ENCODE data around the gene THAP3.

THAP3 gene

GRCh38 chr1:6628971-6629479, 4.4 kb downstream of the THAP3 start:
- ChIA-PET CTCF (no interaction called here), POLR2A (no interaction called here)
- Histone ChIP-seq H3K36me3 (ENCODE audit: control insufficient read depth in 4 of 4, insufficient read depth in 4 of 4, low read length in 3 of 4) (peaks cover 4 to 56% (median 39%) of the 10 kb centered on the region in 4 experiments), H3K27ac (ENCODE audit: insufficient read depth in 1 of 2, low read depth in 1 of 2, low read length in 2 of 2, poor library complexity in 1 of 2, severe bottlenecking in 2 of 2) (no peak overlapping the region), H3K27me3 (replicated peaks in 2 of 5; ENCODE audit: control insufficient read depth in 4 of 5, insufficient read depth in 5 of 5, low read length in 4 of 5) (no peaks in the 10 kb centered on the region), H3K4me1 (ENCODE audit: control extremely low read depth in 1 of 4, control insufficient read depth in 4 of 4, insufficient read depth in 4 of 4, low read length in 3 of 4) (peaks cover 0 to 14% (median 12%) of the 10 kb centered on the region in 4 experiments), H3K9me3 (ENCODE audit: control extremely low read depth in 1 of 5, control insufficient read depth in 4 of 5, insufficient read depth in 2 of 5, low read depth in 1 of 5, low read length in 4 of 5) (no peaks in the 10 kb centered on the region), H3K4me3 (ENCODE audit: control insufficient read depth in 1 of 7, extremely low read depth in 1 of 7, insufficient read depth in 4 of 7, low read depth in 2 of 7, low read length in 6 of 7) (no peak overlapping the region)
- no peak for DNase-seq
- WGBS (ENCODE audit: insufficient coverage): 91% methylated on average over 8 of the region's 12 CpGs

- no peak for DNase-seq
- Histone ChIP-seq H3K27ac (ENCODE audit: insufficient read depth in 1 of 2, low read depth in 1 of 2, low read length in 2 of 2, poor library complexity in 1 of 2, severe bottlenecking in 2 of 2) (no peak overlapping the region), H3K4me1 (ENCODE audit: control extremely low read depth in 1 of 4, control insufficient read depth in 4 of 4, insufficient read depth in 4 of 4, low read length in 3 of 4) (peaks cover 0 to 9% (median 7%) of the 10 kb centered on the region in 4 experiments), H3K4me3 (ENCODE audit: control insufficient read depth in 1 of 7, extremely low read depth in 1 of 7, insufficient read depth in 4 of 7, low read depth in 2 of 7, low read length in 6 of 7) (no peak overlapping the region), H3K36me3 (ENCODE audit: control insufficient read depth in 4 of 4, insufficient read depth in 4 of 4, low read length in 3 of 4) (peaks cover 4 to 65% (median 46%) of the 10 kb centered on the region in 4 experiments), H3K9me3 (ENCODE audit: control extremely low read depth in 1 of 5, control insufficient read depth in 4 of 5, insufficient read depth in 2 of 5, low read depth in 1 of 5, low read length in 4 of 5) (no peaks in the 10 kb centered on the region), H3K27me3 (replicated peaks in 2 of 5; ENCODE audit: control insufficient read depth in 4 of 5, insufficient read depth in 5 of 5, low read length in 4 of 5) (no peaks in the 10 kb centered on the region)
- ChIA-PET POLR2A (no interaction called here), CTCF (interaction anchor here (0.6 kb wide), 1 partner anchor 140 kb away, joined by 3 read pairs; no protein-coding TSS in a partner anchor)
- WGBS (ENCODE audit: insufficient coverage): 96% methylated on average over 7 of the region's 8 CpGs
Measured at GRCh38 chr1:6630027-6630426, 5.4 kb downstream of the THAP3 start.

GRCh38 chr1:6631058-6631457, 6.4 kb downstream of the THAP3 start:
- H3K4me3 ChIP-seq (ENCODE audit: control insufficient read depth in 1 of 7, extremely low read depth in 1 of 7, insufficient read depth in 4 of 7, low read depth in 2 of 7, low read length in 6 of 7): no peak overlapping the region
- 100% methylated on average over 1 of the region's 8 CpGs for WGBS (ENCODE audit: insufficient coverage)
- peaks cover 4 to 75% (median 54%) of the 10 kb centered on the region in 4 experiments for H3K36me3 ChIP-seq (ENCODE audit: control insufficient read depth in 4 of 4, insufficient read depth in 4 of 4, low read length in 3 of 4)
- ChIA-PET POLR2A (no interaction called here), CTCF (interaction anchor here (1.6 to 3.3 kb wide), 2 partner anchors 40 to 77 kb away, joined by 4 to 21 read pairs; partner anchors contain the start of genes NOL9 and TAS1R1)
- no peaks in the 10 kb centered on the region for H3K9me3 ChIP-seq (ENCODE audit: control extremely low read depth in 1 of 5, control insufficient read depth in 4 of 5, insufficient read depth in 2 of 5, low read depth in 1 of 5, low read length in 4 of 5)
- peaks cover 0 to 3% (median 3%) of the 10 kb centered on the region in 4 experiments for H3K4me1 ChIP-seq (ENCODE audit: control extremely low read depth in 1 of 4, control insufficient read depth in 4 of 4, insufficient read depth in 4 of 4, low read length in 3 of 4)
- H3K27ac ChIP-seq (ENCODE audit: insufficient read depth in 1 of 2, low read depth in 1 of 2, low read length in 2 of 2, poor library complexity in 1 of 2, severe bottlenecking in 2 of 2): no peak overlapping the region
- DNase-seq: no peak
- H3K27me3 ChIP-seq (replicated peaks in 2 of 5; ENCODE audit: control insufficient read depth in 4 of 5, insufficient read depth in 5 of 5, low read length in 4 of 5): no peaks in the 10 kb centered on the region

GRCh38 chr1:6632588-6633514, 8.2 kb downstream of the THAP3 start:
- peaks cover 6 to 83% (median 66%) of the 10 kb centered on the region in 4 experiments for H3K36me3 ChIP-seq (ENCODE audit: control insufficient read depth in 4 of 4, insufficient read depth in 4 of 4, low read length in 3 of 4)
- H3K4me3 ChIP-seq (ENCODE audit: control insufficient read depth in 1 of 7, extremely low read depth in 1 of 7, insufficient read depth in 4 of 7, low read depth in 2 of 7, low read length in 6 of 7): no peak overlapping the region
- no peaks in the 10 kb centered on the region for H3K4me1 ChIP-seq (ENCODE audit: control extremely low read depth in 1 of 4, control insufficient read depth in 4 of 4, insufficient read depth in 4 of 4, low read length in 3 of 4)
- H3K27ac ChIP-seq (ENCODE audit: insufficient read depth in 1 of 2, low read depth in 1 of 2, low read length in 2 of 2, poor library complexity in 1 of 2, severe bottlenecking in 2 of 2): no peak overlapping the region
- 99% methylated on average over 26 of the region's 30 CpGs for WGBS (ENCODE audit: insufficient coverage)
- no peak for DNase-seq
- POLR2A ChIA-PET: interaction anchor here (0.5 kb wide), 1 partner anchor 8 kb away, joined by 3 read pairs; no protein-coding TSS in a partner anchor
- CTCF ChIA-PET: interaction anchor here (0.6 to 3.8 kb wide), 11 partner anchors 9 to 118 kb away, joined by 3 to 21 read pairs (median 4); partner anchors contain the start of genes NOL9 and TAS1R1
- no peaks in the 10 kb centered on the region for H3K27me3 ChIP-seq (replicated peaks in 2 of 5; ENCODE audit: control insufficient read depth in 4 of 5, insufficient read depth in 5 of 5, low read length in 4 of 5)
- H3K9me3 ChIP-seq (ENCODE audit: control extremely low read depth in 1 of 5, control insufficient read depth in 4 of 5, insufficient read depth in 2 of 5, low read depth in 1 of 5, low read length in 4 of 5): no peaks in the 10 kb centered on the region

DNA sequence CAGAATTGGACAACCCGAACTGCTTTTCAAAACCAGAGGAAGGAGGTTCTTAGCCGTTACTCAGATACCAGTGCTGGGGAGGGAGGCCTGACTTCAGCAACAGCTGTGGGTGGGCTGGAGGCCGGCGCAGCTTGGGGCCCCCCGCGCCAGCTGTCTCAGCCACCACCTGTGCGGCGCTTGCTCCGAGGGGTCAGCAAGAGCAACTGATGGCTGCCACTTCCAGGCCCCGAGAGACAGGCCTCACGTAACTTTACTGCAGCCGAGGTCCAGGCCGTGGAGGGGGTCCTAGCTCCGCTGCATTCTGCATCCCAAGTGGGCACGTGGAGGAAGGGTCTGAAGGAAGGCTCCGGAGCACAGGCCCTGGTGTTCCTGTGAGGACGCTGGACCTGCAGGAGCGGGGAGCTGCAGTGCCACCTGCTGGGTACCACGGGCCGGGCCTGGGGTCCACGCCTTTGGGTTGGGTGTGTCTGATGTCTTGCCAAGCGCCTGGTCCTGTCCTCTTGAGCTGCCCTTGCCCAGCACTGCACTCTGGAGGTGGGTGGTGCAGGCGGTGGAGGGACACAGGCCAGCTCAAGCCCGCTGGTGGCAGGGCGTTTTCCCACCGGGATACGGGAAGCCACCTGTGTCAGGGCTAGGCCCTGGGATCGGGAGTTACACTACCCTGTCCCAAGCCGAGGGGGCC, 9.8 kb downstream of the THAP3 start:
- Histone ChIP-seq H3K27ac (ENCODE audit: insufficient read depth in 1 of 2, low read depth in 1 of 2, low read length in 2 of 2, poor library complexity in 1 of 2, severe bottlenecking in 2 of 2) (no peak overlapping the region), H3K4me3 (ENCODE audit: control insufficient read depth in 1 of 7, extremely low read depth in 1 of 7, insufficient read depth in 4 of 7, low read depth in 2 of 7, low read length in 6 of 7) (no peak overlapping the region), H3K9me3 (ENCODE audit: control extremely low read depth in 1 of 5, control insufficient read depth in 4 of 5, insufficient read depth in 2 of 5, low read depth in 1 of 5, low read length in 4 of 5) (no peaks in the 10 kb centered on the region), H3K27me3 (replicated peaks in 2 of 5; ENCODE audit: control insufficient read depth in 4 of 5, insufficient read depth in 5 of 5, low read length in 4 of 5) (no peaks in the 10 kb centered on the region), H3K36me3 (ENCODE audit: control insufficient read depth in 4 of 4, insufficient read depth in 4 of 4, low read length in 3 of 4) (peaks cover 6 to 83% (median 66%) of the 10 kb centered on the region in 4 experiments), H3K4me1 (ENCODE audit: control extremely low read depth in 1 of 4, control insufficient read depth in 4 of 4, insufficient read depth in 4 of 4, low read length in 3 of 4) (no peaks in the 10 kb centered on the region)
- POLR2A ChIA-PET: interaction anchor here (0.6 kb wide), 2 partner anchors 23 to 50 kb away, joined by 3 to 4 read pairs; no protein-coding TSS in a partner anchor
- DNase-seq: peak; percentile 47 to 63 (median 63)
- 77% methylated on average over 25 of the region's 29 CpGs for WGBS (ENCODE audit: insufficient coverage)
- CTCF ChIA-PET: interaction anchor here (0.6 to 3.8 kb wide), 16 partner anchors 11 to 130 kb away, joined by 3 to 21 read pairs (median 4); partner anchors contain the start of genes NOL9 and TAS1R1

- peaks cover 6 to 83% (median 65%) of the 10 kb centered on the region in 4 experiments for H3K36me3 ChIP-seq (ENCODE audit: control insufficient read depth in 4 of 4, insufficient read depth in 4 of 4, low read length in 3 of 4)
- no peak for DNase-seq
- POLR2A ChIA-PET: interaction anchor here (0.6 kb wide), 1 partner anchor 49 kb away, joined by 3 read pairs; no protein-coding TSS in a partner anchor
- no peaks in the 10 kb centered on the region for H3K27me3 ChIP-seq (replicated peaks in 2 of 5; ENCODE audit: control insufficient read depth in 4 of 5, insufficient read depth in 5 of 5, low read length in 4 of 5)
- no peaks in the 10 kb centered on the region for H3K4me1 ChIP-seq (ENCODE audit: control extremely low read depth in 1 of 4, control insufficient read depth in 4 of 4, insufficient read depth in 4 of 4, low read length in 3 of 4)
- no peaks in the 10 kb centered on the region for H3K9me3 ChIP-seq (ENCODE audit: control extremely low read depth in 1 of 5, control insufficient read depth in 4 of 5, insufficient read depth in 2 of 5, low read depth in 1 of 5, low read length in 4 of 5)
- CTCF ChIA-PET: interaction anchor here (0.6 to 3.8 kb wide), 12 partner anchors 10 to 131 kb away, joined by 3 to 11 read pairs (median 4); no protein-coding TSS in a partner anchor
- H3K4me3 ChIP-seq (ENCODE audit: control insufficient read depth in 1 of 7, extremely low read depth in 1 of 7, insufficient read depth in 4 of 7, low read depth in 2 of 7, low read length in 6 of 7): no peak overlapping the region
- no peak overlapping the region for H3K27ac ChIP-seq (ENCODE audit: insufficient read depth in 1 of 2, low read depth in 1 of 2, low read length in 2 of 2, poor library complexity in 1 of 2, severe bottlenecking in 2 of 2)
- 98% methylated on average over 19 of the region's 20 CpGs for WGBS (ENCODE audit: insufficient coverage)
Measured at GRCh38 chr1:6635161-6635909, 10.7 kb downstream of the THAP3 start.

All from common myeloid progenitor, CD34-positive (primary cell).